SK-N-SH (cell line): Measurements from ENCODE around the gene DIS3L2. TPM values are rescaled to one million over a fixed set of nuclear protein-coding genes. Genes with fewer than 3 reads are reported as not detected.

Experiments
- CTCF ChIA-PET: fragments of 300-600, 350-600 bp; formaldehyde crosslinking; extraction: SDS; loops from one replicate; lab custom pipeline; 2021; lab: Yijun Ruan, JAX
- POLR2A ChIA-PET: fragments of 350-600 bp; sonication (Branson Sonifier 250); formaldehyde crosslinking; extraction: SDS; loops from one replicate; lab custom pipeline; 2020; ENCODE audit warnings: antibody characterized with exemption, inconsistent platforms; lab: Yijun Ruan, JAX
- DNase-seq: peaks from one replicate; pipeline ENCODE4 v3.0.0; 2012
- H2AFZ ChIP-seq: fragments of 200-600 bp; sonication (generic); 2 replicates; pipeline ENCODE4 v1.8.1; 2016; ENCODE audit warnings: antibody characterized with exemption, mild to moderate bottlenecking, low read depth
- H3F3A ChIP-seq: fragments of 200-600 bp; sonication (generic); replicated peaks from 2 replicates; pipeline ENCODE3; 2016; ENCODE audit warnings: antibody characterized with exemption, mild to moderate bottlenecking; ENCODE audit not compliant: insufficient read depth
- H3K27ac ChIP-seq, 2 experiments: fragments of 200-500 bp in 1 of 2; fragments of 200-600 bp in 1 of 2; sonication (Bioruptor generic) in 1 of 2; sonication (generic), shearing (Covaris generic) in 1 of 2; 2 replicates each; pipeline versions ENCODE4 v1.5.1 to v1.6.1; 2014 to 2016; ENCODE audit warnings: low read depth in 2 of 2, inconsistent platforms in 1 of 2, low read length in 1 of 2, mild to moderate bottlenecking in 1 of 2, mixed read lengths in 1 of 2
- H3K27me3 ChIP-seq: fragments of 200-600 bp; sonication (generic), shearing (Covaris generic); 2 replicates; pipeline ENCODE4 v1.6.1; 2016; ENCODE audit warnings: mixed run types; ENCODE audit not compliant: insufficient read depth
- H3K36me3 ChIP-seq, 2 experiments: fragments of 200-500 bp in 1 of 2; fragments of 200-600 bp in 1 of 2; sonication (Bioruptor generic) in 1 of 2; sonication (generic) in 1 of 2; replicated peaks in 1 of 2; 2 replicates each; pipeline versions ENCODE3 to v1.5.1; 2014 to 2016; ENCODE audit warnings: low read length in 1 of 2, mild to moderate bottlenecking in 1 of 2; ENCODE audit not compliant: insufficient read depth in 2 of 2, control insufficient read depth in 1 of 2
- H3K4me1 ChIP-seq, 2 experiments: fragments of 200-500 bp in 1 of 2; fragments of 200-600 bp in 1 of 2; sonication (Bioruptor generic) in 1 of 2; sonication (generic), shearing (Covaris generic) in 1 of 2; 2 replicates each; pipeline versions ENCODE4 v1.5.1 to v1.6.1; 2014 to 2016; ENCODE audit warnings: low read depth in 1 of 2, low read length in 1 of 2, mixed run types in 1 of 2; ENCODE audit not compliant: insufficient read depth in 2 of 2, control insufficient read depth in 1 of 2
- H3K4me2 ChIP-seq: fragments of 200-600 bp; sonication (generic), shearing (Covaris generic); 2 replicates; pipeline ENCODE4 v1.6.1; 2017; ENCODE audit warnings: mixed run types
- H3K4me3 ChIP-seq, 2 experiments: fragments of 200-500 bp in 1 of 2; fragments of 200-600 bp in 1 of 2; sonication (Bioruptor generic) in 1 of 2; sonication (generic), shearing (Covaris generic) in 1 of 2; 2 replicates each; pipeline versions ENCODE4 v1.5.1 to v1.8.1; 2014 to 2016; ENCODE audit warnings: low read depth in 2 of 2, inconsistent platforms in 1 of 2, low read length in 1 of 2, mild to moderate bottlenecking in 1 of 2, mixed read lengths in 1 of 2, moderate library complexity in 1 of 2
- H3K79me2 ChIP-seq: fragments of 200-600 bp; sonication (generic); 2 replicates; pipeline ENCODE4 v1.8.1; 2017; ENCODE audit warnings: mild to moderate bottlenecking; ENCODE audit not compliant: insufficient read depth
- H3K9ac ChIP-seq: fragments of 200-600 bp; sonication (generic); 2 replicates; pipeline ENCODE4 v1.6.1; 2017; ENCODE audit warnings: mixed run types
- H3K9me2 ChIP-seq: fragments of 200-600 bp; sonication (generic); 2 replicates; pipeline ENCODE4 v1.6.1; 2017; ENCODE audit warnings: mixed run types
- H3K9me3 ChIP-seq: fragments of 200-600 bp; sonication (generic); 2 replicates; pipeline ENCODE4 v1.6.1; 2017; ENCODE audit warnings: mixed run types, mild to moderate bottlenecking, moderate library complexity
- H4K20me1 ChIP-seq: fragments of 200-600 bp; sonication (generic); 2 replicates; pipeline ENCODE4 v1.6.1; 2017; ENCODE audit warnings: mild to moderate bottlenecking, mixed run types; ENCODE audit not compliant: insufficient read depth
- ELF1 ChIP-seq: IDR thresholded peaks from 2 replicates; pipeline ENCODE4 v1.4.0; 2012
- EP300 ChIP-seq, 2 experiments: IDR thresholded peaks; 2 replicates each; pipeline versions ENCODE4 v1.4.0 to v1.6.1; 2012; ENCODE audit warnings: borderline replicate concordance in 1 of 2, low read depth in 1 of 2, low read length in 1 of 2
- EZH2phosphoT487 ChIP-seq: fragments of 200-600 bp; sonication (generic); IDR thresholded peaks from 2 replicates; pipeline ENCODE4 v1.6.1; 2017; ENCODE audit warnings: low read depth, mixed run types, mild to moderate bottlenecking, antibody characterized with exemption, moderate library complexity, borderline replicate concordance
- FOSL2 ChIP-seq: IDR thresholded peaks from 2 replicates; pipeline ENCODE4 v1.4.0; 2012; ENCODE audit warnings: low read depth, mild to moderate bottlenecking, moderate library complexity, borderline replicate concordance
- FOXJ3 ChIP-seq: sonication (generic); formaldehyde crosslinking; IDR thresholded peaks from 2 replicates; pipeline ENCODE4 v1.5.1; 2020; ENCODE audit warnings: mild to moderate bottlenecking, missing genetic modification reagents
- JUND ChIP-seq: IDR thresholded peaks from 2 replicates; pipeline ENCODE4 v1.4.0; 2012
- POLR2AphosphoS5 ChIP-seq: IDR thresholded peaks from 2 replicates; pipeline ENCODE4 v1.6.1; 2012; ENCODE audit warnings: low read depth, low read length
- RAD21 ChIP-seq: IDR thresholded peaks from 2 replicates; pipeline ENCODE4 v1.6.1; 2012; ENCODE audit warnings: mild to moderate bottlenecking, low read length
- RCOR1 ChIP-seq: fragments of 150-350 bp; IDR thresholded peaks from 2 replicates; pipeline ENCODE4 v1.6.1; 2017; ENCODE audit warnings: antibody characterized with exemption, low read length
- RXRA ChIP-seq: IDR thresholded peaks from 2 replicates; pipeline ENCODE4 v1.4.0; 2012; ENCODE audit warnings: low read depth, mild to moderate bottlenecking, borderline replicate concordance
- SIN3A ChIP-seq: IDR thresholded peaks from 2 replicates; pipeline ENCODE4 v1.6.1; 2012; ENCODE audit warnings: low read depth, mild to moderate bottlenecking, low read length, moderate library complexity, borderline replicate concordance
- SMC3 ChIP-seq: IDR thresholded peaks from 2 replicates; pipeline ENCODE4 v1.6.1; 2012; ENCODE audit warnings: low read depth, low read length, improper control_type of control experiment
- TEAD4 ChIP-seq: IDR thresholded peaks from 2 replicates; pipeline ENCODE4 v1.4.0; 2012; ENCODE audit warnings: mild to moderate bottlenecking, borderline replicate concordance; ENCODE audit not compliant: insufficient read depth
- USF1 ChIP-seq: IDR thresholded peaks from 2 replicates; pipeline ENCODE4 v1.4.0; 2012; ENCODE audit warnings: low read depth, borderline replicate concordance
- WGBS: methylation state at CpG from one replicate; pipeline ENCODE4 v1.1.6; 2017; ENCODE audit warnings: low lambda C conversion rate; 5-methylcytosine and 5-hydroxymethylcytosine counted together
- polyA plus RNA-seq, 3 experiments: library from polyadenylated mRNA; depleted of rRNA; stranded (reverse); fragments of >200 nt; gene quantifications; 2 replicates each; pipeline ENCODE4 v1.2.3, GENCODE V29; 2012
- TF ChIP-seq, protein P1 (sequence below): IDR thresholded peaks from 2 replicates; pipeline ENCODE4 v1.6.1; 2012; ENCODE audit warnings: mild to moderate bottlenecking, low read depth, low read length, moderate library complexity
- TF ChIP-seq, protein P2 (sequence below): IDR thresholded peaks from 2 replicates; pipeline ENCODE4 v1.4.0; 2012; ENCODE audit warnings: low read depth

The DIS3L2 gene
- polyA plus RNA-seq, 1 of the 3 experiments (the other 2 are of a cell fraction) = 17.9 TPM

GRCh38 chr2:232376260-232376659, 414.7 kb downstream of the DIS3L2 start:
- CTCF ChIA-PET = interaction anchor here (1.6 to 1.8 kb wide), 3 partner anchors 12 to 68 kb away, joined by 3 to 6 read pairs (median 3); no protein-coding TSS in a partner anchor

GRCh38 chr2:232376713-232377112, 415.2 kb downstream of the DIS3L2 start:
- no peak for TF ChIP-seq EP300 (IDR thresholded peaks at IDR 0.05; ENCODE audit: borderline replicate concordance in 1 of 2, low read depth in 1 of 2, low read length in 1 of 2)
- no peak for TF ChIP-seq RCOR1
- TF ChIP-seq FOXJ3 (CRISPR knock-in tag) = no peak
- no peak for TF ChIP-seq SIN3A
- TF ChIP-seq, protein P1, sequence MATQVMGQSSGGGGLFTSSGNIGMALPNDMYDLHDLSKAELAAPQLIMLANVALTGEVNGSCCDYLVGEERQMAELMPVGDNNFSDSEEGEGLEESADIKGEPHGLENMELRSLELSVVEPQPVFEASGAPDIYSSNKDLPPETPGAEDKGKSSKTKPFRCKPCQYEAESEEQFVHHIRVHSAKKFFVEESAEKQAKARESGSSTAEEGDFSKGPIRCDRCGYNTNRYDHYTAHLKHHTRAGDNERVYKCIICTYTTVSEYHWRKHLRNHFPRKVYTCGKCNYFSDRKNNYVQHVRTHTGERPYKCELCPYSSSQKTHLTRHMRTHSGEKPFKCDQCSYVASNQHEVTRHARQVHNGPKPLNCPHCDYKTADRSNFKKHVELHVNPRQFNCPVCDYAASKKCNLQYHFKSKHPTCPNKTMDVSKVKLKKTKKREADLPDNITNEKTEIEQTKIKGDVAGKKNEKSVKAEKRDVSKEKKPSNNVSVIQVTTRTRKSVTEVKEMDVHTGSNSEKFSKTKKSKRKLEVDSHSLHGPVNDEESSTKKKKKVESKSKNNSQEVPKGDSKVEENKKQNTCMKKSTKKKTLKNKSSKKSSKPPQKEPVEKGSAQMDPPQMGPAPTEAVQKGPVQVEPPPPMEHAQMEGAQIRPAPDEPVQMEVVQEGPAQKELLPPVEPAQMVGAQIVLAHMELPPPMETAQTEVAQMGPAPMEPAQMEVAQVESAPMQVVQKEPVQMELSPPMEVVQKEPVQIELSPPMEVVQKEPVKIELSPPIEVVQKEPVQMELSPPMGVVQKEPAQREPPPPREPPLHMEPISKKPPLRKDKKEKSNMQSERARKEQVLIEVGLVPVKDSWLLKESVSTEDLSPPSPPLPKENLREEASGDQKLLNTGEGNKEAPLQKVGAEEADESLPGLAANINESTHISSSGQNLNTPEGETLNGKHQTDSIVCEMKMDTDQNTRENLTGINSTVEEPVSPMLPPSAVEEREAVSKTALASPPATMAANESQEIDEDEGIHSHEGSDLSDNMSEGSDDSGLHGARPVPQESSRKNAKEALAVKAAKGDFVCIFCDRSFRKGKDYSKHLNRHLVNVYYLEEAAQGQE = no peak
- no peak for TF ChIP-seq POLR2AphosphoS5
- TF ChIP-seq ELF1 = no peak
- TF ChIP-seq RAD21 = no peak
- TF ChIP-seq USF1 = no peak
- TF ChIP-seq, protein P2, sequence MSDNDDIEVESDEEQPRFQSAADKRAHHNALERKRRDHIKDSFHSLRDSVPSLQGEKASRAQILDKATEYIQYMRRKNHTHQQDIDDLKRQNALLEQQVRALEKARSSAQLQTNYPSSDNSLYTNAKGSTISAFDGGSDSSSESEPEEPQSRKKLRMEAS = no peak
- no peak for TF ChIP-seq SMC3
- no peak for TF ChIP-seq FOSL2

More at GRCh38 chr2:232376260-232376659, 414.7 kb downstream of the DIS3L2 start:
- H3K79me2 ChIP-seq = no peaks in the 10 kb centered on the region
- H3K36me3 ChIP-seq = no peaks in the 10 kb centered on the region
- DNase-seq = no peak
- H3K4me1 ChIP-seq = no peaks in the 10 kb centered on the region
- H4K20me1 ChIP-seq = no peaks in the 10 kb centered on the region
- no peaks in the 10 kb centered on the region; the same call in 1 of the 2 replicates for H3K27me3 ChIP-seq
- no peaks in the 10 kb centered on the region for H3F3A ChIP-seq
- TF ChIP-seq ELF1 = no peak
- TF ChIP-seq TEAD4 = no peak
- TF ChIP-seq RXRA = no peak
- TF ChIP-seq EZH2phosphoT487 = no peak
- TF ChIP-seq, protein P1 = no peak
- no peak for TF ChIP-seq JUND
- no peak for TF ChIP-seq RAD21
- TF ChIP-seq, all 33 proteins: peak for 0
- Histone ChIP-seq H3K4me2 (no peak overlapping the region), H3K9me2 (no peaks in the 10 kb centered on the region), H3K9ac (no peak overlapping the region), H2AFZ (no peak overlapping the region), H3K4me3 (no peak overlapping the region), H3K9me3 (no peaks in the 10 kb centered on the region), H3K27ac (no peak overlapping the region)
- 71% methylated on average over 3 of the region's 4 CpGs for WGBS
- POLR2A ChIA-PET = no interaction called here

More at GRCh38 chr2:232376713-232377112, 415.2 kb downstream of the DIS3L2 start:
- no peaks in the 10 kb centered on the region for H3F3A ChIP-seq
- no peak overlapping the region for H3K27ac ChIP-seq
- H3K79me2 ChIP-seq = no peaks in the 10 kb centered on the region
- WGBS = 51% methylated on average over 5 of the region's 7 CpGs
- ChIA-PET CTCF (interaction anchor here (0.6 to 1.8 kb wide), 4 partner anchors 51 to 452 kb away, joined by 3 to 5 read pairs (median 3); no protein-coding TSS in a partner anchor), POLR2A (no interaction called here)
- no peak overlapping the region for H3K4me2 ChIP-seq
- H4K20me1 ChIP-seq = no peaks in the 10 kb centered on the region
- no peaks in the 10 kb centered on the region for H3K4me1 ChIP-seq
- no peak overlapping the region for H3K9ac ChIP-seq
- H3K36me3 ChIP-seq = no peaks in the 10 kb centered on the region
- no peak for DNase-seq
- peaks cover 3% of the 10 kb centered on the region for H3K27me3 ChIP-seq
- no peak overlapping the region for H2AFZ ChIP-seq
- H3K9me2 ChIP-seq = no peaks in the 10 kb centered on the region
- no peak overlapping the region for H3K4me3 ChIP-seq
- H3K9me3 ChIP-seq = no peaks in the 10 kb centered on the region
